HL-60 (cell line): ENCODE measurements around the gene MUSK.

Experiments used
- CTCF ChIP-seq: IDR thresholded peaks from one replicate; pipeline ENCODE4 v1.5.1; 2011; ENCODE audit warnings: low read length, control low read depth, inconsistent platforms; ENCODE audit not compliant: insufficient read depth
- POLR2AphosphoS5 ChIP-seq: IDR thresholded peaks from 2 replicates; pipeline ENCODE4 v1.6.1; 2012; ENCODE audit warnings: low read depth

- TF ChIP-seq POLR2AphosphoS5 (no peak), CTCF (no peak)
Measured at GRCh38 chr9:110763568-110763967, 95.0 kb downstream of the MUSK start.
